ENCODE data around the gene SLC22A9.
"Not testable (repeated sequence)": the region's sequence is repeated elsewhere in the genome, so short reads cannot be mapped to it uniquely, and the experiment has no call there.

The SLC22A9 gene

DNA sequence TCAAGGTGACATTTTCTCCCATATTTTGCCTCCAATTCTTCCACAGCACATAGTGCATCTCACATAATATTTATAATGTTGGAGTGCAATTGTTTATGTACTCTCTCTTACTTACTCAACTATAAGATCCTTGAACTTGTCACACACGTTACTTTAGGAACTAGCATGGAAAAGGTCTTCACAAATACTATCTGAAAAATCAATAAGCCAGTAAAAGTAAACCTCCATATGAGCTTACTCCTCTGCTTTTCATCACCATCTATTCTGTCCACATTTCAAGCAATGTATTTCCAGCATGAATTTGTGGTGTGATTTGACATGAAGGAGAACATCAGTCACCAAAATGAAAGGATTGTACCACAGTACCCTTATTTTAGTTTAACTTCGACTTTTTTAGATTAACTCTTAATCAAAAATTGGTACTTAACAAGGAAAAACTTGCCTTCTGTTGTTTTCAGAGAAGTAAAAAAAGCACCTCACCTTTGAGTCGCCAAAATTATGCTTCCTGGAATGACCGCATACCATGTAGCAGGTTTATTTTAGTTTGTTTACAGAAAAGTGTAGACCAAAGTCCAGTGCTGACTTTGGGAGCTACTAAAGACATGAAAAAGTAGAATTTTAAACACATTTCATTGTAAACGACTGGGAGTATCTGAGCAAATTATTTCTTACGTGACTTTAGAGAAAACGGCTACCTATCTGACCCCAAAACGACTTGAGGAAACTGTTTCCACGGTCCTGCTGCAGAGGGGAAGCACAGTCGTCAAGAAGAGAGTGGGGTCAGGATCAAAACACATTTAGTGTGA, at the start of gene SLC22A9:
SLC22A9 (plus strand) TSS at position 621 of the 806 bp plus-strand sequence. CDS start 272 bp downstream, outside the sequence.
- DNase-seq, result peak in 1 of 3 donors; percentile 16

DNA sequence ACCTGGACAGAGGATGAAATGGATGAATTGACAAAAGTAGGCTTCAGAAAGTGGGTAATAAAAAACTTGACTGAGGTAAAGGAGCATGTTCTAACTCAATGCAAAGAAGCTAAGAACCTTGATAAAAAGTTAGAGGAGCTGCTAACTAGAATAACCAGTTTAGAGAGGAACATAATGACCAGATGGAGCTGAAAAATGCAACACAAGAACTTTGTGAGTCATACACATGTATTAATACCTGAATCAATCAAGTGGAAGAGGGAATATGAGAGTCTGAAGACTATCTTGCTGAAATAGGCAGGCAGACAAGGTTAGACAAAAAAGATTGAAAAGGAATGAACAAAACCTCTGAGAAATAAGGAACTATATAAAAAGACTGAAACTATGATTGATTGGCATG, 47.9 kb upstream of the SLC22A9 start:
- DNase-seq, result no peak

DNA sequence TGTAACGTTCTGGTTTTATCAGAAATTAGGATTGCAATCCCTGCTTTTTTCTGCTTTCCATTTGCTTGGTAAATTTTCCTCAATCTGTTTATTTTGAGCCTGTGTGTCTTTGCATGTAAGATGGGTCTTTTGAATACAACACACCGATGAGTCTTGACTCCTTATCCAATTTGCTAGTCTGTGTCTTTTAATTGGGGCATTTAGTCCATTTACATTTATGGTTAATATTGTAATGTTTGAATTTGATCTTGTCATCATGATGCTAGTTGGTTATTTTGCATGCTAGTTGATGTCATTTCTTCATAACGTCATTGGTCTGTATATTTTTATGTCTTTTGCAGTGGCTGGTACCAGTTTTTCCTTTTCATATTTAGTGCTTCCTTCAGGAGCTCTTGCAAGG, 34.5 kb upstream of the SLC22A9 start:
- DNase-seq, result not testable (repeated sequence)

DNA sequence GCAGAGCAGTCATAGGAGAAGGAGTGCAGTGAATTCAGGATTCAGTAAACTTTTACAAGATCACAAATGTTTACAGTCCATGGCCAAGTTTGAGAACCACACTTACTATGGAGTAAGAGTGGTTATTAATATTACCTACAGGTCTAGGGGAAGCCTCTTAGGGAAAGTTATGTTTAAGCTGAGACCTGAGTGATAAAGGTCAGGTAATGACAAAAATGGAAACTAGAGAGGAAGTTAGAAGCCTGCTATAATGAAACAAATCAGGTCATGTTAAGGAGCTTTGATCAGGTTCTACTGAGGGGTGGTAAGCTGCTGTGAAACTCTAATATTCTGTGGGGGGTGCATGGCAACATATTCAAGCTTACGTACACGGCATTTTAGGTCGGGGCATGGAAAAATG, 32.5 kb upstream of the SLC22A9 start:
- DNase-seq, result peak in 1 of 3 donors; percentile 16

DNA sequence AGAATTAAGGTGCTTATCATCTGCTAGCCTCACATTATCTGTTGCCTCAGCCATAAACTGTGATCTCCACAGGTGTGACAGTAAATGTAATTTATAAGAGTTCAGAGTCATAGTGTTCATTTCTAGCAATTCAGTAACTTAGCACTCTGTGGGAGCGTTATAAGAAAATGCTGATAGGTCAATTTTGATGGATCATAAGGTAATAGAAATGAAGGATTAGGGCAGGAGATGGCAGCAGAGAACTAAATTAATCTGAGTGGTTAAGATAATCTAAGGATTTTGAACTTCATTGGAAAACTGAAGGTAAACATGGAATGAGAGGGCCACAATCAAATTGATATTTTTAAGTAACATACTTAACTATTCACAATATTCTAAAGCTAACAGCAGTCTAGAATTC, 26.5 kb upstream of the SLC22A9 start:
- no peak for DNase-seq

DNA sequence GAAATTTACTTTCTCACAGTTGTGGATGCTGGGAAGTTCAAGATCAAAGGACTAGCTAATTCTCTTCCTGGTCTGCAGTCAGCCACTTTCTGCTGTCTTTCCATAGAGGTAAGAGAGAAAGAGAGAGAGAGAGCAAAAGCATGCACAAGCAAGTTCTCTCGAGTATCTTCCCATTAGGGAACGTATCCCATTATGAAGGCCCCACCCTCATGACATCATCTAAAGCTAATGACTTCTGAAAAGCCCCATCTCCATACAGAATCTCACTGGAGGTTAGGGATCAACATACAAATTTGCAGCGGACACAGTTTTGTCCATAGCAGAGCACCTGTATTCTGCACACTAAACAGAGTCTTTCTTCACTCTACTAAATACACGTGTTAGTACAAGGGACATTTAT, 17.4 kb upstream of the SLC22A9 start:
- DNase-seq, result peak in 1 of 3 donors; percentile 8

DNA sequence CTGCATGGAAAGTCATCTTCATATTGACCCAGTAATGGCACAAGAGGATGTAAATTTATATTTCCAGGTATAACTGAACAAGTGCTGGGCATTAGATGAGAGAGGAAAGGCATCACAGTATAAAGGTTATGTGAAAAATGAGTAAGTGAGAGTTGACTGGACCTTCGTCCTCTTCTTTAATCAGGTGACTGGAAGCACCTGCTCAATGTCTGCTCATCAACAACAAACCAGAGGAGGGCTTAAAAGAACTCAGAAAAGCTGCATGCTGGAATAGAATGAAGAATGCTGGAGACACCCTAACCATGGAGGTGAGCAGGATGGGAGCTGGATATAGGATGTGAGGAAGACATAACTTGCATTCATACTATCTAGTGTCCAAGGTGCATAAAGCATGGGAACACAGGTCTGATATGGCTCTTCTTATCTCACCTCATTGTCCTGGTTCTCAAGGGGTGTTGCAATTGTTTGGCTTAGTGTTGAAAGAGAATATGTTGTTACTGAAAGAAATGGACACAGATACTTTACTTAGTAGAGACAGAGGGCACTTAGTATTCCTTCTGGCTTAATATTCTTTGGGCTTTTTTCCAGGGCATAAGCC, 7.3 kb upstream of the SLC22A9 start:
- DNase-seq, result peak in 1 of 3 donors; percentile 2

DNA sequence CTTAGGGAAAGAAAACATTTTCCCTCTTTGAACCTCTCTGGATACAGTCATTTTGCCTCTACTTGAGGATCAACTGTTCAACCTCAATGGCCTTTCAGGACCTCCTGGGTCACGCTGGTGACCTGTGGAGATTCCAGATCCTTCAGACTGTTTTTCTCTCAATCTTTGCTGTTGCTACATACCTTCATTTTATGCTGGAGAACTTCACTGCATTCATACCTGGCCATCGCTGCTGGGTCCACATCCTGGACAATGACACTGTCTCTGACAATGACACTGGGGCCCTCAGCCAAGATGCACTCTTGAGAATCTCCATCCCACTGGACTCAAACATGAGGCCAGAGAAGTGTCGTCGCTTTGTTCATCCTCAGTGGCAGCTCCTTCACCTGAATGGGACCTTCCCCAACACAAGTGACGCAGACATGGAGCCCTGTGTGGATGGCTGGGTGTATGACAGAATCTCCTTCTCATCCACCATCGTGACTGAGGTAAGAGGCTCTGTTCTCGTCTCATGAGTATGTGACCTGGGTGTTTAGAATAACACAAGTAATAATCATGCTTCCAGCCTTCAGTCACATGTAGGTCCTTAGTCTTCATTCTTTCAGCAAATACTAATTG, 495 bp downstream of the SLC22A9 start:
- DNase-seq, result no peak

DNA sequence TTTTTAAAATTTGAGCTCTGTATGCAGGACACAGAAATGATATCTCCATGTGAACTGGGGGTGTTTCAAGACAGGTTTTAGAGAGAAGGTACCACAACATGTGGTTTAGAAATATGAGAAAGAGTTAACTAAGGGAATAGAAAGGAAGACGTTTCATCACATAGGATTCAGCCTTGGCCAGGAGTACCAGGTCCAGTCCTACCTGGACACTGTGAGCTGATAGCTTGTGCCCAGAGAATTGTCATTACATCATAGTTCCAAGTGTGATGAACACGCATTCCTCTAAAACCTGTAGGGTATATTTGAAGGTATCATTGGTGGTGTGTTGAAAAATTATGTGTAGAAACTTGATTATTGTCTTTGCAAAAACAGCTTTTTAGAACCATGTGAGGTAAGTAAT, 1.8 kb downstream of the SLC22A9 start:
- DNase-seq, result no peak

DNA sequence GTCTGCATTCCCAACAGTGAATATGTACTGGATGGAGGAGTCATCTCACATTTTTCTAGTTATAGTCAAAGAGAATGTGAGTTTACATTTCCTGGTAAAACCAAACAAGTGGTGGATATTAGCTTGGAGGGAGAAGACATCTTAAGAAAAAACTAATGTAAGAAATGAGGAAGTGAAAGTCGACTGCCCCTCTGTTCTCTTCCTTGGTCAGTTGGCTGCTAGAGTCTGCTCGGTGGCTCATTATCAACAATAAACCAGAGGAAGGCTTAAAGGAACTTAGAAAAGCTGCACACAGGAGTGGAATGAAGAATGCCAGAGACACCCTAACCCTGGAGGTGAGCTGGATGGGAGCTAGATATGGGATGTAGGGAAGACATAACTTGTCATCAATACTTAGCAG, 5.8 kb downstream of the SLC22A9 start:
- peak; percentile 21 to 44 (median 32) for DNase-seq

DNA sequence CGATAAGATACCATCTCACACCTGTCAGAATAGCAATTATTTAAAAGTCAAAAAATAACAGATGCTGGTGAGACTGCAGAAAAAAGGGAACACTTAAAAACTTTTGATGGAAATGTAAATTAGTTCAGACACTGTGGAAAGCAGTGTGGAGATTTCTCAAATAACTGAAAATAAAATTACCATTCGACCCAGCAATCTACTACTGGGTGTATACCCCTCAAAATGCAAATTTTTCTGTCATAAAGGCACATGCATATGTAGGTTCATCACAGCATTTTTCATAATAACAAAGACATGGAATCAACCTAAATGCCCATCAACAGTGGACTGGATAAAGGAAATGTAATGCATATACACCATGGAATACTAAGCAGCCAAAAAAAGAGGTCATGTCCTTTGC, 10.5 kb downstream of the SLC22A9 start:
- no peak for DNase-seq

DNA sequence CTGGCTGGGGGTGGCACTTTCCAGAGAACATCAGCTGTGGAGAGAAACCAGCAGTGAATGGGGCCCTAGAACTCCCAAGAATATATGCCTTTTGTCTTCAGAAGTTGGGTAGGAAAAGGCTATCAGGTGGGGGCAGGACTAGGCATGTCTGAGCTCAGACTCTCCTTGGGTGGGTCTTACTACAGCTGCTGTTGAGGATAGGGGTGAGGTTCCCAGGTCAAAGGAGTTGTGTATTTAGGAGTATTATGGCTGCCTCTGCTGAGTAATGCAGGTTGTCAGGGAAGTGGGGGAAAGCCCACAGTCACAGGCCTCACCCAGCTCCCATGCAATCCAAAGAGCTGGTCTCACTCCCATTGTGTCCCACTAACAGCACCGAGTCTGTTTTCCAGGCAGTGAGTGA, 26.1 kb downstream of the SLC22A9 start:
- DNase-seq, result no peak

DNA sequence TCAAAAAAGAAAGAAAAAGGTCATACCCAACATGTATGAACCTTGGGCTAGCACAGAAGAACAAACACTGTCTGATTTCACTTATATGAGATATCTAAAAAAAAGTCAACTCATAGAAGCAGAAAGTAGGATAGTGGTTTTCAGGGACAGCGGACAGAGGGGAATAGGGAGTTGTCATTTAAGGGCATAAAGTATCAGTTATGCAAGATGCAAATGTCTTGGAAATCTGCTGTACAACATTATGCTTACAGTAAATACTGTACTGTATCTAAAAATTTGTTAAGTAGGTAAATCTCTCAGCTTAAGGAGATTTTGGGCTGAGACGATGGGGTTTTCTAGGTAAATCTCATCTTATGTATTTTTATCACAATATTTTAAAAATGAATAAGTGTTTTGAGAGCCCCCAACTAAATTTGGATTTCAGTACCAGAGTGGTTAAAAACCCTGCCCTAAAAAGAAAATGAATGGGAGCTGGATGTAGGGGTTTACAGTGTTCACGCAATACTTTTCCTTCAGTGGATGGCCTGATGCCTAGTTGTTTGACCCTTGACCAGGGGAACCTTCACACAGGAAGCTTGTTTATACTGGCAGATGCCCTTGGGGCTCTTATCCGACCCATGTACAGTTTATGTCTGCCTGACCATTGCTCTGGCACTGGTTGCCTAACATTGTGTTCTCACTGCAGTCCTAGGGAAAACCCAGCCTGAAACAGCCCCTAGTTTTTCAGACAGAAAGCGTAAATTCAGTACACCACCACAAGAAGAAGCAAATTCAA, 34.8 kb downstream of the SLC22A9 start:
- DNase-seq, result no peak

DNA sequence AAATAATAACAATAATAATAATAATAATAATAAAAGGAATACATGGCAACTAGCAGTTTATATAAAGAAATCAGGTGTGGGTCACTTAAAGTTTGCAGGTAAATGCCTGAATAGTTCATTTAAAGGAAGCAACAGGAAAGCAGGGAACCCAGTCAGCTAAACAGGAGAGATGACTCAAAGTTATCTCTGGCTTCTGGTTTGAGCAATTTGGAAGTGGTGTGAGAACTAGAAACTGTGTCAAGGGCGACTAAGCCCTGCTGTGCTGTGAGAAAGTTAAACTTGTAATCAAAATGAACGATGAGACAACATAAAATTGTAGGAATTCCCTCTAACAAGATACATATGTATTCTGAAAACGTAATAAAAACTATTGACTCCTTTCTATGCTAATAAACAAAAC, 35.5 kb downstream of the SLC22A9 start:
- DNase-seq, result no peak

DNA sequence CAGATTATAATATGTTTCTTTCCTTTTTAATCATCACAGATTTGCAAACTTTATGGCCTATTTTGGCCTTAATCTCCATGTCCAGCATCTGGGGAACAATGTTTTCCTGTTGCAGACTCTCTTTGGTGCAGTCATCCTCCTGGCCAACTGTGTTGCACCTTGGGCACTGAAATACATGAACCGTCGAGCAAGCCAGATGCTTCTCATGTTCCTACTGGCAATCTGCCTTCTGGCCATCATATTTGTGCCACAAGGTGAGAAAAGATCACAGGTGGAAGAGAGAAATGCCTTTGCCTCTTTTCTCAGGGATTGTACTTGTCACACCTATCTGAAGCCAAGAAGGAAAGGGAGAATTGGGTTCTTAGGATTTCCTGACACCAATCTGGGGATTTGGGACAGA, 36.9 kb downstream of the SLC22A9 start:
- DNase-seq, result no peak

DNA sequence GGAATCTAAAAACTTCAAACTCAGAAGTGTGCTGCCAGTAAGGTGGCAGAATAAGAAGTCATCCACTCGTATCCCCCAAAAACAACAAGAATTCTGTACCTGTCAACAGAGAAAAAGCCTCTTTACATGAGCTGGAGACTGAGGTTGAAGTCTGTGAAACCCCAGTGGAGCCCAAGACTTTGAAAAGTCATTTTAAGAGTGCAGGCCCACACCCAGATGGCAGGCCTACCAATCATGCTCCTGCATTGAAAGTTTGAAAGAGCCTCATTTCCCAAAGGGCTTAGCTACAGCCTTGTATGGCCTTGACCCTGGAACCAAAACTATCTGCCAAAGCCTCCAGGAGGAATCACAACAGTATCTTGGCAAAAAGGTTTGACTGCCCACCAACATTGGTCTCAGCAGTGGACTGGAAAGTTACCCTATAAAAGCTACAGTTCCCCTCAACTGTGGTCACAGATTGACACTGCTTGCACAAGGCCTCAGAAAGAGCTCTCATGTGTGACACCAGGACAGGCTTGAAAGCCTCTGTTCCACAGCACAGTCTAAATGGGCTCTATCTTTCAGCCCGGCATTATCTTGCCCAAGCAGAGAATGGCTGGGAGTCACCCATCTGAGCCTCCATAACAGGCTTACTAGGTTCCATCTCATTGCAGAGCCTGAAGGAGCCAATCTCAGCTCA, 47.7 kb downstream of the SLC22A9 start:
- no peak for DNase-seq

DNA sequence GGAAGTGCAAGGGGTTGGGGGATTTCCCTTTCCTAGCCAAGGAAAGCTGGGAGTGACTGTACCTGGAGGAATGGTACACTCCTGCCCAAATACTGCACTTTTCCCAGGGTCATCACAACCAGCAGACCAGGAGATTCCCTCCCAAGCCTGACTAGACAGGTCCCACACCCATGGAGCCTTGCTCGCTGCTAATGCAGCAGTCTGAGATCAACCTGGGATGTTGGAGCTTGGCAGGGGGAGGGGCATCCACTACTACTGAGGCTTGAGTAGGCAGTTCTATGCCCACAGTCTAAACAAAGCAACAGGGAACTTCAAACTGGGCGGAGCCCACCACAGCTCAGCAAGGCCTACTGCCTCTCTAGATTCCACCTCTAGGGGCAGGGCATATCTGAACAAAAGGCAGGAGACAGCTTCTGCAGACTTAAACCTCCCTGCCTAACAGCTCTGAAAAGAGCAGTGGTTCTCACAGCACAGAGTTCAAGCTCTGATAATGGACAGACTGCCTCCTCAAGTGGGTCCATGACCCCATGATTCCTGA, 58.5 kb downstream of the SLC22A9 start:
- peak in 1 of 3 donors; percentile 17 for DNase-seq

DNA sequence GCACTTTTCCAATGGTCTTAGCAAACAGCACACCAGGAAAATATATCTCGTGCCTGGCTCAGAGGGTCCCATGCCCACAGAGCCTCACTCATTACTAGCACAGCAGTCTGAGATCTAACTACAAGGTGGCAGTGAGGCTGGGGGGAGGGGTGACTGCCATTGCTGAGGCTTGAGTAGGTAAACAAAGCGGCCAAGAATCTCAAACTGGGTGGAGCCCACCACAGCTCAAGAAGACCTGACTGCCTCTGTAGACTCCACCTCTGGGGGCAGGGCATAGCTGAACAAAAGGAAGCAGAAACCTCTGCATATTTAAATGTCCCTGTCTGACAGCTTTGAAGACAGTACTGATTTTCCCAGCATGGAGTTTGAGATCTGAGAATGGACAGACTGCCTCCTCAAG, 61.1 kb downstream of the SLC22A9 start:
- DNase-seq, result not testable (repeated sequence)

DNA sequence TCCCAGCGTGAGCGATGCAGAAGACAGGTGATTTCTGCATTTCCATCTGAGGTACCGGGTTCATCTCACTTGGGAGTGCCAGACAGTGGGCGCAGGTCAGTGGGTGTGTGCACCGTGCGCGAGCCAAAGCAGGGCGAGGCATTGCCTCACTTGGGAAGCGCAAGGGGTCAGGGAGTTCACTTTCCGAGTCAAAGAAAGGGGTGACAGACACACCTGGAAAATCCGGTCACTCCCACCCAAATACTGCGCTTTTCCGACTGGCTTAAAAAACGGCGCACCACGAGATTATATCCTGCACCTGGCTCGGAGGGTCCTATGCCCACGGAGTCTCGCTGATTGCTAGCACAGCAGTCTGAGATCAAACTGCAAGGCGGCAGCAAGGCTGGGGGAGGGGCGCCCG, 65.8 kb downstream of the SLC22A9 start:
- DNase-seq, result not testable (repeated sequence)

DNA sequence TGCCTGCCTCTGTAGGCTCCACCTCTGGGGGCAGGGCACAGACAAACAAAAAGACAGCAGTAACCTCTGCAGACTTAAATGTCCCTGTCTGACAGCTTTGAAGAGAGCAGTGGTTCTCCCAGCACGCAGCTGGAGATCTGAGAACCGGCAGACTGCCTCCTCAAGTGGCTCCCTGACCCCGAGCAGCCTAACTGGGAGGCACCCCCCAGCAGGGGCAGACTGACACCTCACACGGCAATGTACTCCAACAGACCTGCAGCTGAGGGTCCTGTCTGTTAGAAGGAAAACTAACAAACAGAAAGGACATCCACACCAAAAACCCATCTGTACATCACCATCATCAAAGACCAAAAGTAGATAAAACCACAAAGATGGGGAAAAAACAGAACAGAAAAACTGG, 66.2 kb downstream of the SLC22A9 start:
- not testable (repeated sequence) for DNase-seq

DNA sequence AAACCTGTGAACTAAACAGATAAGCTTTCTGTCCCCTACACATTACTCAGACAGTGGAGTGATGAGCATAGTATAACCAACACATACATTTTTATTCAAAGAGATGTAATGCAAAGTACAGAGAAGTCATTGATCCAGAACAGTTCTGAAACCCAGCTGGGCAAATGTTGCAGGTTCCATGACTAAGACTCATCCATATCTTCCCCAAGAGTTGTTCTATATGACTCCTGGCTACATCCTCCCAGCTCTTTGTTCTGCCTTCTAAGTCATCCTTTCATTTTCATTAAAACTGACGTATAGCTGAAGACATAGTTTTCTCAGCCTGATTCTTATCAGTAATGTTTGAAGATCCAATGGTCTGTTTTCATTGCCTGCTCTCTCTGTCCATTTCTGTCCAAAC, 74.1 kb downstream of the SLC22A9 start:
- no peak for DNase-seq

DNA sequence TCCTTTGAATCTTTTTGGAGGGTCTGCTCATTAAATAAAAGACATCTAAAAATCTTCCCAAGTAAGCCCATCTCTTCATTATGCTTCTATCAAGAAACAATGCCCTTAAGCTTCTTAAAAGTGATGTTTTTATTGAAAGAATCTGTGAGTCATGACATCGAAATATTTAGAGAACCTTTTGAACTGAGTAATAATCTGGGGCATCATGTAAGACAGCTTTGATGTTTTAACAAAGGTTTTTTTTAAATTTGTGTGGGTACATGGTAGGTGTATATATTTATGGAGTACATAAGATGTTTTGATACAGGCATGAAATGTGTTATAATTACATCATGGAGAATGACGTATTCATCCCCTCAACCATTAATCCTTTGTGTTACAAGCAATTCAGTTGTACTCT, 74.6 kb downstream of the SLC22A9 start:
- no peak for DNase-seq
